IPS-20b (cell line): ENCODE measurements around the gene MTCL1.

Source experiments
- H3K27ac ChIP-seq: one replicate; pipeline ENCODE4 v1.5.1; 2013; ENCODE audit warnings: low read length
- H3K27me3 ChIP-seq: 2 replicates; pipeline ENCODE4 v1.6.1; 2013; ENCODE audit warnings: mild to moderate bottlenecking, low read length, inconsistent platforms; ENCODE audit not compliant: insufficient read depth
- H3K36me3 ChIP-seq: 2 replicates; pipeline ENCODE4 v1.6.1; 2013; ENCODE audit warnings: low read depth, mild to moderate bottlenecking, inconsistent platforms, low read length, moderate library complexity; ENCODE audit not compliant: insufficient read depth
- H3K4me1 ChIP-seq: 2 replicates; pipeline ENCODE4 v1.6.1; 2013; ENCODE audit warnings: mild to moderate bottlenecking, control low read depth, inconsistent platforms, low read length, moderate library complexity; ENCODE audit not compliant: insufficient read depth
- H3K4me3 ChIP-seq: 2 replicates; pipeline ENCODE4 v1.5.1; 2013; ENCODE audit warnings: mild to moderate bottlenecking, low read length, inconsistent platforms
- H3K9ac ChIP-seq: 2 replicates; pipeline ENCODE4 v1.6.1; 2013; ENCODE audit warnings: low read depth, mild to moderate bottlenecking, inconsistent platforms, low read length, moderate library complexity
- H3K9me3 ChIP-seq: 2 replicates; pipeline ENCODE4 v1.6.1; 2013; ENCODE audit warnings: mild to moderate bottlenecking, low read depth, low read length, inconsistent platforms; ENCODE audit not compliant: insufficient read depth

The MTCL1 gene

GRCh38 chr18:8835521-8835953 is 130.2 kb downstream of the MTCL1 start:
- Histone ChIP-seq H3K4me3 (no peak overlapping the region), H3K36me3 (peaks cover 7% of the 10 kb centered on the region; the same call in 1 of the 2 replicates), H3K4me1 (no peaks in the 10 kb centered on the region), H3K9me3 (peaks cover 2% of the 10 kb centered on the region; the same call in 1 of the 2 replicates), H3K27ac (no peak overlapping the region), H3K27me3 (no peaks in the 10 kb centered on the region), H3K9ac (no peak overlapping the region)

GRCh38 chr18:8839281-8839680 is 133.9 kb downstream of the MTCL1 start:
- H3K27me3 ChIP-seq, result no peaks in the 10 kb centered on the region
- H3K27ac ChIP-seq, result no peak overlapping the region
- H3K9ac ChIP-seq, result no peak overlapping the region
- H3K4me1 ChIP-seq, result no peaks in the 10 kb centered on the region; the same call in 1 of the 2 replicates
- H3K9me3 ChIP-seq, result peaks cover 2% of the 10 kb centered on the region; the same call in 1 of the 2 replicates
- no peaks in the 10 kb centered on the region for H3K36me3 ChIP-seq
- no peak overlapping the region for H3K4me3 ChIP-seq

- Histone ChIP-seq H3K27me3 (no peaks in the 10 kb centered on the region), H3K4me3 (no peak overlapping the region), H3K9me3 (peaks cover 2% of the 10 kb centered on the region; the same call in 1 of the 2 replicates), H3K4me1 (no peaks in the 10 kb centered on the region; the same call in 1 of the 2 replicates), H3K9ac (no peak overlapping the region), H3K27ac (no peak overlapping the region), H3K36me3 (no peaks in the 10 kb centered on the region)
Observed at GRCh38 chr18:8841781-8842485, 136.6 kb downstream of the MTCL1 start.

- Histone ChIP-seq H3K27ac (no peak overlapping the region), H3K4me1 (no peaks in the 10 kb centered on the region; the same call in 1 of the 2 replicates), H3K36me3 (no peaks in the 10 kb centered on the region), H3K9ac (no peak overlapping the region), H3K4me3 (no peak overlapping the region), H3K9me3 (no peaks in the 10 kb centered on the region), H3K27me3 (no peaks in the 10 kb centered on the region)
Observed at GRCh38 chr18:8842506-8842905, 137.2 kb downstream of the MTCL1 start.

- no peak overlapping the region for H3K9ac ChIP-seq
- no peaks in the 10 kb centered on the region for H3K9me3 ChIP-seq
- H3K27ac ChIP-seq, result no peak overlapping the region
- no peaks in the 10 kb centered on the region for H3K27me3 ChIP-seq
- H3K36me3 ChIP-seq, result no peaks in the 10 kb centered on the region
- no peaks in the 10 kb centered on the region; the same call in 1 of the 2 replicates for H3K4me1 ChIP-seq
- H3K4me3 ChIP-seq, result no peak overlapping the region
Observed at GRCh38 chr18:8843005-8843404, 137.6 kb downstream of the MTCL1 start.

- Histone ChIP-seq H3K4me1 (no peaks in the 10 kb centered on the region; the same call in 1 of the 2 replicates), H3K9ac (no peak overlapping the region), H3K36me3 (no peaks in the 10 kb centered on the region), H3K9me3 (no peaks in the 10 kb centered on the region), H3K4me3 (no peak overlapping the region), H3K27me3 (no peaks in the 10 kb centered on the region), H3K27ac (no peak overlapping the region)
Observed at GRCh38 chr18:8844721-8845148, 139.4 kb downstream of the MTCL1 start.

GRCh38 chr18:8845506-8845905 is 140.2 kb downstream of the MTCL1 start:
- H3K27ac ChIP-seq, result no peak overlapping the region
- no peak overlapping the region for H3K9ac ChIP-seq
- H3K4me3 ChIP-seq, result no peak overlapping the region
- no peaks in the 10 kb centered on the region; the same call in 1 of the 2 replicates for H3K4me1 ChIP-seq
- H3K36me3 ChIP-seq, result no peaks in the 10 kb centered on the region
- no peaks in the 10 kb centered on the region for H3K27me3 ChIP-seq
- H3K9me3 ChIP-seq, result no peaks in the 10 kb centered on the region

- Histone ChIP-seq H3K9ac (no peak overlapping the region), H3K4me3 (no peak overlapping the region), H3K4me1 (no peaks in the 10 kb centered on the region), H3K36me3 (no peaks in the 10 kb centered on the region), H3K9me3 (no peaks in the 10 kb centered on the region), H3K27me3 (no peaks in the 10 kb centered on the region), H3K27ac (no peak overlapping the region)
Observed at GRCh38 chr18:8847066-8847755, 141.9 kb downstream of the MTCL1 start.

GRCh38 chr18:8847900-8848299 is 142.5 kb downstream of the MTCL1 start:
- no peak overlapping the region for H3K27ac ChIP-seq
- H3K4me1 ChIP-seq, result no peaks in the 10 kb centered on the region
- H3K9ac ChIP-seq, result no peak overlapping the region
- no peaks in the 10 kb centered on the region for H3K27me3 ChIP-seq
- H3K9me3 ChIP-seq, result no peaks in the 10 kb centered on the region
- H3K4me3 ChIP-seq, result no peak overlapping the region
- no peaks in the 10 kb centered on the region for H3K36me3 ChIP-seq

- H3K9ac ChIP-seq, result no peak overlapping the region
- H3K27me3 ChIP-seq, result no peaks in the 10 kb centered on the region
- no peaks in the 10 kb centered on the region for H3K4me1 ChIP-seq
- H3K4me3 ChIP-seq, result no peak overlapping the region
- H3K9me3 ChIP-seq, result no peaks in the 10 kb centered on the region
- no peak overlapping the region for H3K27ac ChIP-seq
- H3K36me3 ChIP-seq, result no peaks in the 10 kb centered on the region
Observed at GRCh38 chr18:8848541-8848940, 143.2 kb downstream of the MTCL1 start.

GRCh38 chr18:8849696-8850095 is 144.3 kb downstream of the MTCL1 start:
- H3K36me3 ChIP-seq, result no peaks in the 10 kb centered on the region
- no peaks in the 10 kb centered on the region for H3K27me3 ChIP-seq
- no peak overlapping the region for H3K4me3 ChIP-seq
- H3K27ac ChIP-seq, result no peak overlapping the region
- H3K4me1 ChIP-seq, result no peaks in the 10 kb centered on the region; the same call in 1 of the 2 replicates
- no peaks in the 10 kb centered on the region for H3K9me3 ChIP-seq
- H3K9ac ChIP-seq, result no peak overlapping the region

GRCh38 chr18:8851659-8852058 is 146.3 kb downstream of the MTCL1 start:
- Histone ChIP-seq H3K36me3 (no peaks in the 10 kb centered on the region), H3K27me3 (no peaks in the 10 kb centered on the region), H3K4me1 (peaks cover 8% of the 10 kb centered on the region; the same call in 1 of the 2 replicates), H3K4me3 (no peak overlapping the region), H3K9ac (no peak overlapping the region), H3K27ac (no peak overlapping the region), H3K9me3 (no peaks in the 10 kb centered on the region)
